GM18868 (cell line): ENCODE data around the gene PURB.
"Not testable (repeated sequence)": the region's sequence is repeated elsewhere in the genome, so short reads cannot be mapped to it uniquely, and the experiment has no call there.

Experiments
- ATAC-seq: cut with Tn5 transposase; IDR thresholded peaks from one replicate; pipeline ENCODE4 v1.9.1; 2021; ENCODE audit warnings: mild to moderate bottlenecking, moderate library complexity; ENCODE audit not compliant: unreplicated experiment

Gene PURB

DNA sequence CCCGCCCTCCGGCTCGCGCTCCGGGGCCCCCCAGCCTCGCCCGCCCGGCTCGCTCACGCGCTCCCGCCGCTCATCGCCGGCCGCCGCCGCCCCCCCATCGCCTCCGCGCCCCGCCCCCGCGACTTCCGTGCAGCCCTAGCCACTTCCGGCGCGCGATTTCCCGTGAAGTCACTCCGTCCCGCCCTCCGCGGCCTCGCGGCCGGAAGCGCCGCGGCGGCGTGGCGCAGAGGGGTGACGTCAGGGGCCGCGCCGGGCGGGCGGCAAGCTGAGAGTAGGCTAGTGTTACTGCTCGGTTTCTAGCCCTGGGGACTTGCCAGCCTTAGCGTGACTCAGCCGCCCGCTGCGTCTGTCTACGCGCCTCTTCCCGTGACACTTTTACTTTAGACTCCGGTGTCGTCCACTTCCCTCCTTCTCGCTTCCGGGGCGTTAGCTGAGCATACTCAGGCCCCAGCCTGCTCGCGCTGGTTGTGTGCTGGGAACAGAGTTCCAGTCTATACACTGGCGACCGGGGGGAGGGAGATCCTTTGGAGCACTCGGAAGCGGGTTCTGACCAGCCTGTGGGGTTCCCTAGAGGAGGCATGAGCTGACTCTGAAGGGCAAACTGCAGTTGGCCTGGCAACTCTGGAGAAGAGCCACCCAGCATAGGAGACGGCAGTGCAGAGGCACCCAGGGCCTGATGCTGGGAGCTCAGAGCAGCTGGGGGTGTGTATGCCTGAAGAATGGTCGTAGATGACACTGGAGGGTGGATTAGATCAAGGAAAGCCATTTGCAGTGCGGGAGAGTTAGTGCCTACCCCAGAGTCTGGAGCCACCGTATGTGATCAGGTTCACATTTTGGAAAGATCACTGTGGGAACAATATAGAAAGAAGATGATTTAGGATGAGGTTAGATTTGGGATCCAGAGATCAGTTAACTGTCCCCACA is at the start of gene PURB:
PURB (minus strand) TSS at position 137 of the 924 bp plus-strand sequence. CDS start 182 bp downstream, outside the sequence.
- ATAC-seq: peak; percentile 84

DNA sequence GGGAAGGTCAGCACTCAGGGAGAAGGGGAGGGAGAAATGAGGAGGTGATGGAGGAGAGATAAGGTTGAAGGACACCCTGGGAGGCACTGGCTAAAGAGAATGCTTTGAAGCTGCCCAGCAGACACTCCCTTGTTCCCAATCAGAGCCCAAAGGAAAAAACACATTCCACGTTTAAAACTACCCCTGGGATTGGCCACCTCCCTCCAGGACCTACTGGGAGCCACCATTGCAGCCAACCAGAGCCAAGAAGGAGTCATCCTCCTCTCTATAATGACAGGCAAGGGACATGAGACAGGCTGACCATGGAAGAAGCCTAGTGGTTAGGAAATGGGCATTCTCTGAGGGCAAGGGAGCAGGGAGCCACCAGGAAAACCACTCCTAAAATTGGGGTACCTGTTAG is 49.7 kb upstream of the PURB start:
- no peak for ATAC-seq

DNA sequence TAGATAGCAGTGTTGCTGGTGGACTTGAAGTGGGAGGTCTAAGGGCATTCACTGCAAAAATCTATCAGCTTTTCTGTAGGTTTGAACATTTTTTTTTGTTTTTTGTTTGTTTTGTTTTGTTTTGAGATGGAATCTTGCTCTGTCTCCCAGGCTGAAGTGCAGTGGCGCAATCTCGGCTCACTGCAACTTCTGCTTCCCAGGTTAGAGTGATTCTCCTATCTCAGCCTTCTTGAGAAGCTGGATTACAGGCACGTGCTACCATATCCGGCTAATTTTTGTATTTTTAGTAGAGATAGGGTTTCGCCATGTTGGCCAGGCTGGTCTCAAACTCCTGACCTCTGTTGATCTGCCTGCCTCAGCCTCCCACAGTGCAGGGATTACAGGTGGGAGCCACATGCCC is 49.2 kb upstream of the PURB start:
- not testable (repeated sequence) for ATAC-seq

DNA sequence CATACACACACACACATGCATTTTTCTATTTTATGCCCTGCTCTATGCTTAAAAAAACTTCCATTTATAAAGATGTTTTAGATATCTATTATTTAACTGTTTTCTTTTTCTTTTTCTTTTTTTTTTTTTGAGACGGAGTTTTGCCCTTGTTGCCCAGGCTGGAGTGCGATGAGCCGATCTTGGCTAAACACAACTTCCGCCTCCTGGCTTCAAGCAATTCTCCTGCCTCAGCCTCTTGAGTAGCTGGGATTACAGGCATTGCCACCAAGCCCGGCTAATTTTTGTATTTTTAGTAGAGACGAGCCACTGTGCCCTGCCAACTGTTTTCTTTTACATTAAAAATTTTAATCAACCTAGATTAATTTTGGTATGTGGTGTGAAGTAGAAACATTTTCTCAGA is 45.6 kb upstream of the PURB start:
- no peak for ATAC-seq

DNA sequence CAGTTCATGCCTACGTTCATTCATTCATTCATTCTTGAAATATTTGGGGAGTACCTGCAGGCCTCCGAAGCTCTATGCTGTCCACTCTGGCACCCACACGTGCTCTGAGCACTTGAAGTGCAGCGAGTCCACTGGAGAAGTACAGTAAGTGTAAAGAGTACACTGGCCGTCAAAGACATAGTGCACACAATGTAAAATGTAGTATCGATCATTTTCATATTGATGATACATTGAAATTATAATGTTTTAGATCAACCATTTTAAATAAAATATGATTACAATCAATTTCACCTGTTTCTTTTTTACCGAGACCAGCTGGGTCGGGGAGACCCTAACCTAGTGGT is 37.0 kb upstream of the PURB start:
- no peak for ATAC-seq

DNA sequence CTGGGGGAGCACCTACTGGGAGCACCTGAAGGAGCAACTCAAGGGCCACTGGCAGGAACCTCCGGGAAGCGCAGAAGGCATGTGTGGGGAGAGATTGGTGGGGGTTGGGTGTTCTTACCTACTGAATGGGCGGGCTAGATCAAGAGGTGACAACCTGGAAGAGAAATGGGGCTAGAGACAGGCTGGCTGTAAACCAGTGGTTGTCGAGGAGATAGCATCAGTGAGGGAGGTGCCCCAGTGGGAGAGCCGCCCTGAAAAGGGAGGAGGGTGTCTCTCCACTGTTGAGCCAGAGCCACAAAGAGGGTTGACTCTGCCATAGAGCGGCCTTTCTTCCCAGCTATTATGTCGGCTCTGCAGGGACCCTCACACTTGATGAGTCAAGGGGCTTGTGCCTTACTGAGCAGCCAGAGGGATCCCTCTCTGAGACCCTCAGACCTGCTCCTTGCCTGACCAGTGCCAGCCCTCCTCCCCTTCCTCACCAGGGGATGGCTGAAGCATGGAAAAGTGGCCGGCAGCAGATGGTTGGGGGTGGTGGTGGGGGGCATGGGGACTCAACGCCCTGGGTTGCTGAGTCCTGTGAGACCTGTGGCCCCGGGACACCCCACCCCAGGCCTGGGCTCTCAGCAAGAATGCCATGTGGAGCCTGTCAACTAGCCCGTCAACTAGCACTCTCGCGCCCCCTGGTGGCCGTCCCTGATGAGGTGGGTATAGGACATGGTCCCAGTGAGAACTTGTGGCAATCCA is 36.4 kb upstream of the PURB start:
- ATAC-seq: peak; percentile 69

DNA sequence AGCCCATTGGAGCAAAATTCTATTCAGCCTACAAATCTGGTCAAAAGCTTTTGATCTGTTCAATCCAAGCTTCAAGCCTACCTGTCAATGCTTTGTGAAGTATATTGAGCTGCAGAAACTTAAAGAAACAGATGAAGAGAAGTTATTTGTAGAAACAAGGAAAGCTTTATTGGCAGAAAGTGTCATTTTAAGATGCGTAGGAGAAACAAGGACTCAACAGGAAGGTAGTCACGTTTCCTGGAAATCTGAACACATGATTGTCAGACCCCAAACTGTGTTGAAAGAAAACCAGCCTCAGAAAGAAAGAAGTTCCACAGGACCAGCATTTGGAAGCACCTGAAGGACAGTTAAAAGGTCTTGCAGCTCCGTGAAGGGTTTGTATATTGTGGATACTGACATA is 34.8 kb upstream of the PURB start:
- no peak for ATAC-seq

DNA sequence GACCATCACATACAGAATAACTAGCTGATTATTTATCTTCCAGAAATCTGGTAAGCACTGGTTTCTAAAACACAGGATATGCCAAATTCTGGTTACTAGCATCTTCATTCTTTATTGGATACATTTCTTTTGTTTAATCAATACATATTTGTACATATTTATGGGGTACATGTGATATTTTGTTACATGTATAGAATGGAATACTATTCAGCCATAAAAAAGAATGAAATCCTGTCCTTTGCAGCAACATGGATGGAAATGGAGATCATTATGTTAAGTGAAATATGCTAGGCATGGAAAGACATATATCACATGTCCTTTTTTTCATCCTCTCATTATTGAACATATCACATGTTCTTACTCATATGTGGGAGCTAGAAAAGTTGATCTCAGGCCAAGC is 32.7 kb upstream of the PURB start:
- ATAC-seq: no peak

DNA sequence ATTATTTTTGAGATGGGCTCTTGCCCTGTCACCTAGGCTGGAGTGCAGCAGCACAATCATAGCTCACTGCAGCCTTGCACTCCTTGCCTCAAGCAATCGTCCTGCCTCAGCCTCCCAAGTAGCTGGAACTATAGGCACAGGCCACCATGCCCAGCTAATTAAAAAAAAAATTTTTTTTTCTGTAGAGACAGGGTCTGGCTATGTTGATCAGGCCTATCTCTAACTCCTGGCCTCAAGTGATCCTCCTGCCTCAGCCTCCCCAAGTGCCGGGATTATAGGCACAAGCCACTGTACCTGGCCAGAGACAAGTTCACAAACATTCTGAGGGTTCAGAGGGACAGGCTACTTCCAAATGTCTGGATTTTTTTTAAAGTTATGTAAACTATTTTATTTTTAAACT is 32.1 kb upstream of the PURB start:
- no peak for ATAC-seq

DNA sequence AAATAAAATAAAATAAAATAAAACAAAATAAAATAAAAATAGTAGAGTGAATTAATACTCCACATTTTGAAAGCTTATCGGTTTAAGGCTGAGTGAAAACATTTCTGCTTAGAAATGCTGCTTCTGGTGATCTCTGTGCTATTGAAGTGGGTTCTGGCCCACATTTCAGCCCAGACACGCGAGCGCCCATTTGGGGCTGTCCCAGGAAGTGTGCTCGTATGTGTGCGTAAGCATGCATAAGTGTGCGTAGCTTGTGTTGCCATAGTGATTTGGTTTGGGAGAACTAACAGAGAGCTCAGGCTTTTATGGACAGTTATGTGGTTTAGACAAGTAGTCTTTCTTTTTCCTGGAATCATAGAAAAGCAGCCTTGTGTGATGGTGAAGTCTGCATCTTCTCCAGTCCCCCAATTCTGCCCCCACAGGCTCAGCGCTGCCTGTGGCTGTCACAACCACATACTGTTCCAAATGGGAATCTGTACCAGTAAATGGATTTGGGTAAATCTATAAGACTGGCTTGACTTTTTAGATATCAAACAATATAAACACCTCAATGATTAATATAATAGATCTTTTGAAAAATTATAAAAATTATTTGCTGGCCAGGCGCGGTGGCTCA is 29.8 kb upstream of the PURB start:
- ATAC-seq: peak; percentile 86

DNA sequence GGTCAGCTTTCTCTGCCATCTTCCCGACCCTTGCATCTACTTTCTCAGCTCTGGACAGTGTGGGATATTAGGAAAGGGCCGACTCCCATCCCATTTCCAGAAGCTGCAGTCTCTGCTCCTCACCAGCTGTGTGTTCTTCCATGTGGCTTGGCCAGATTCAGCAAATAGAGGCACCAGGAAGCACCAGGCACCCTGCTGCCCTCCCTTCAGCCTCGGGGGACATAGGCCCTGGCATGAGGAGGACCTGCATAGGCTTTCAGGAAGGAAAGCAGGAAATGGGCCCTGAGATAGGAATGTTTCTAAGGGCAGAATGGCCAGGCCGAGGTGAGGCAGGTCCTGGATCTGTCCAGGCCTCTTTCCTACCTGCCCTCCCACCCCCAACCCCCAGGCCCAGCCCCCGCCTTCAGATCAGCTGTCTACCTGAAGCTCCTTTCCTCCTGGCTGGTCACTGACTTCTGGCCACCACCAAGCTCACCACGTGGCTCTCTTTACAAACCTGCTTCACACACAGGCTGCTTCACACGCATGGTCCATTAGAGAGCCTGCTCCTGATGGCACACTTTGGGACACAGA is 27.5 kb upstream of the PURB start:
- ATAC-seq: no peak

DNA sequence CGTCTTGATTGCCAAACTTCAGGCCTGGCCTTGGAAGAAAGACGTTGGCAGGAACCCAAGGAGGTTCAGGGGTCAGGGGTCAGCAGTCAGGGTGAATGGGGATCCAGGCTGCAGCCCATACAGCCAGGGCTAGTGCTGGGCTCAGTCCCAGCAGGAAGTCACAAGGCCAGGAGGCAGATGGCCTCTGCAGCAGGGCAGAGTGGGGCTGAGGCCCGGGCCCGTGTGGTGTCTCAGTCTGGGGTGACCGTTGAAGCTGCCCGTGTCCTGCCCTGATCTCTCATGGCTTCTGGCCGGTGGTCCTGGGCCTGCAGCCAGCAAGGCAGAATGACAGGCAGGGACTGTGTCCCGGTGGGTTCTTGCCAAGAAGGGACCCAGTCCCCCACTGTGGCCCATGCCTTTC is 26.6 kb upstream of the PURB start:
- ATAC-seq: no peak

DNA sequence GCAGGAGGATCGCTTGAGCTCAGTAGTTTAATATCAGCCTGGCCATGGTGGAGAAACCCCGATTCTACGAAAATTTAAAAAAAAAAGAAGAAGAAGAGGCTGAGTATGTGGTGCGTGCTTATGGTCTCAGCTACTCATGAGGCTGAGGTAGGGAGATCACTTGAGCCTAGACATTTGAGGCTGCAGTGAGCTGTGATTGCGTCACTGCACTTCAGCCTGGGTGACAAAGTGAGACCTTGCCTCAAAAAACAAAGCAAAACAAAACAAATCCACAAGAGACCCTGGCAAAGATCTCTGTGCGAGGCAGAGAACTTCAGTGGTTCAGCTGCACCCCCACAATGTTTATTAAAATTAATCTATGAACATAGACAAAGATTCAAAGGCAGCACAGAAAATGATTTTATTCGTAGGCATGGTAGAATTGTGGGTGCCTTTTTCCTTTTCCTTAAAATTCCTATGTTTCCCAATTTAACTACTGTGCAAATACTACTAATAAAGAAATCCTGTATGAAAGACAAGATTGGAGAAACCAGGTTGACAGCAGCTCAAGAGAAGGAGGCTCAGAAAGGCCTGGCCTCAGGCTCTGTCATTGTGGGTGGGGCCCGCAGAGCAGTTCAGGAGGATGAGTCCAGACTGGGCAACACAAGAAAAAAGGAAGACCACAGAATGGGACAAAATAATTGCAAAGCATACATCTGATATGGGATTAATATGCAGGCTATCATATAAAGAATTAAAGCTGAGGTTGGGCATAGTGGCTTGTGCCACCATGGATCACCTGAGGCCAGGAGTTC is 24.5 kb upstream of the PURB start:
- no peak for ATAC-seq

DNA sequence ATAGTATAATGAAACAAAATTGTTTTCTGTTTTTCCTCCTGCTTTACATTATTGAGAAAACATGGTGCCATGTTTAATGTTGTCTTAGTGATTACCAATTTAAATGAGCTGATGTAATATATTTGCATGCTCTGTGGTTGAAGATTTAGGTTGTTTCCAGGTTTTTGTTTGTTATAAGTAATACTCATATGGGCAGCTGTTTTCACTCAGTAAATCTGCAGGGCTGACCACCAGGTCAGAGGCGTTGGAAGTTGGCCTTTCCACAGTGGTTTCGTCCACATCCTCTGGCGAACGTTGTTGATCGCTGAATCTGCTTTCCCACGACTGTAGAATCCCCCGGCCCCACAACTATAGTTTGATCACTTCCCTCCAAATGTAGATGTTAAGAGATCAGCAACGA is 21.6 kb upstream of the PURB start:
- no peak for ATAC-seq

DNA sequence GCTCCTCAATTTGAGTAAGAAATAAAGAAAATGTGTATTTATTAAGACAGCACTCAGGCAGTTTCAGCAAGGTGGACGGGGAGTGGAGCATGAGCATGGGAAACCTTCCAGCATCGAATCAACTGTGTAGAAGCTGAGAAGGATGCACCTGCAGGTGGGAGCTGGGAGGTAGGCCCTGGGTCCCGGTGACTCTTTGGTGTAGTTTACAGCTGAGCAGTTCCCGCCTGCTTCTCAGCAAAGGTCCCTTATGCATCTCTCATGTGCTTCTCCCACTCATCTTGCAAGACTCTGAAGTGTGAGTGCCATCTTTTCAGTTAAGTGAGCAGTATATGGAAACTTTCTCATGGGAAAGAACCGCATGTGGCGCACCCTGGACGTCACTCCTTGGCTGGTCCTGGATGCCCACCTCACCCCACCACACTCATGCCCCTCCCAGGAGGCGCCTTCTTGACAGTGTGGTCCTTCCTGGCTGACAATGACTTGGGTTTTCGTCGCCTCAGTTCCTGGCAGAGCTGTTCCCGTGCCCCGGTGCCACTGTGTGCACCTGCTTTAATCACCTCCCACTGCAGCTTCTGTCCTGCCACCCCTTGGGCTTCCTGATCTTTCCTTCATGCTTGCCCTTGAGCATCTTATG is 19.8 kb upstream of the PURB start:
- no peak for ATAC-seq

DNA sequence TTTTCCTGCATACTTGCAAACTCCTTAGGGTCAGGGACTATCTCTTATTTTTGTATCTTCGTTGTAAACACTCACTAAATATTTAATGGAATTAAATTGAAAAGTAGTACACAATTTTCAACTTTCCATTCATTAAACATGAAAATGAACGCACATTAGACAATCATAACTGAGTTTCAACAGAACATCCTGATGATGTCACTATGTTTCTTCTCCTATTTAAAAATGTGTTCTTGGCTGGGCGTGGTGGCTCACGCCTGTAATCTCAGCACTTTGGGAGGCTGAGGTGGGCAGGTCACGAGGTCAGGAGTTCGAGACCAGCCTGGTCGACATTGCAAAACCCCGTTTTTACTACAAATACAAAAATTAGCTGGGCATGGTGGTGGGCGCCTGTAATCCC is 14.1 kb upstream of the PURB start:
- ATAC-seq: no peak

DNA sequence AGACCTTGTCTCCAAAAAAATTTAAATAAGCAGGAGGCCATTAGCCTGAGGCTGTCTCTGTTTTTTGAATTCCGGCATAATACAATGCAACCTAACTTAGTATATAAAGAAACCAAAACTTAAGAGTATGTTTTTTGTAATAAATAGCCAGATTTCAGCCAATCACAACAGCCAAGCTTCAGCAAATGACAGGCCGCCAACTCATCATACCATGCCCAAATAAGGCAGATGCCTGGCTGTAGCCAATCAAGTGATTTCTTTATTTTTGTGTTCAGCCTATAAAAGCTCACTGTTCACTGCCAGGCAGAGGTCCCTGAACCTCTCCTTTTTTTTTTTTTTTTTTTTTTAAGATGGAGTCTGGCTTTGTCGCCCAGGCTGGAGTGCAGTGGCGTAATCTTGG is 12.7 kb upstream of the PURB start:
- ATAC-seq: no peak

DNA sequence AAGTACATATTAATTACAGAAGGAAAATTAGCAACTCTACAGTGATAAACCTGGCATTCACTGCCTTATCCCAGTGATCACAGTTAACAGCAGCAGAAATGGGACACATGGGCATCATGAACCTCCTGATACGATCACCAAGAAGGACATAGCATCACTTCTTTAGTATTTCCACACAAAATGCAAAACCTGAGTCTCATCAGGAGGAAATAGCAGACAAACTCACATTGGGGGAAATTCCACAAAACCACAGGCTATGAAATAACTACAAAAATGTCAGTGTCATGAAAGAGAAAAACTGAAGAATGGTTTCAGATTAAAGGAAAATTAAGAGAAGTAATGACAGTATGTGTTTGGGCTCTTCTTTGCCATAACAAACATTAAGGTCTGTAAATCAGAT is 12.0 kb upstream of the PURB start:
- ATAC-seq: no peak

DNA sequence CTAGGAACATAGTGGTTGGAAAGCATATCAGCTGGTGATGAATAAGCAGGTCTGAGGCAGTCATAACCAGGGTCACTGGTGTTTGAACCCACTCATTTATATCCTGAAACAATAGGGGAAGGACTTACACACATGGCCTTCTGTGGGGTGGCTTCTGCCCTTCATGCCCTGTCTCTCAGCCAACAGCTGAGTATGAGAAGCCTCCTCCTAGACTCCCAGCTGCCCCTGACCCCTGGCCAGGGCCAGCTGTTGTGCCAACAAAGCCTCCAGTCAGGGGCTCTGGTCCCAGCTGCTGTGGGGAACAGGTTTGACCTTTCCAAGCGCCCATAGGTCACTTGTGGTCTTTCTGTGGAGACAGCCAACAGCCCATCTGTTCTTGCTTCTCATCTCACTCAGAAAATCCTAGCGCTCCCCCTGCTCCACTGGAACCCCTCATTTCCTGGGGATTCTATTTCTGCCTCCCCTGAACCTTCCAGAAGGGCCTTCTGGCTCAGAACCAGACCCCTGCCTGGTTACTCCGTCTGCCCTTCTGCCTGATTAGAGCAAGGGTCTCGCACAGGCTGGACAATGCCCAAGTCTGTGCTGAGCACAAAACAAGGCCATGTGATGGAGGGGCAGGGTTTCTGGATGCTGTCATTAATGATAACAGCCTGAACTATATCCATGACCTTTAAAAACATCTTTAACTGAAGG is 9.7 kb upstream of the PURB start:
- ATAC-seq: no peak
